GM23248 (cell line): ENCODE data around the gene THY1.

ENCODE experiments used
- EZH2 ChIP-seq: fragments of 200-600 bp; sonication (generic); IDR thresholded peaks from 2 replicates; pipeline ENCODE4 v1.6.1; 2018; ENCODE audit warnings: antibody characterized with exemption, mild to moderate bottlenecking; ENCODE audit not compliant: insufficient read depth, poor library complexity, severe bottlenecking
- EZH2phosphoT487 ChIP-seq: fragments of 200-600 bp; sonication (generic); IDR thresholded peaks from 2 replicates; pipeline ENCODE4 v1.6.1; 2018; ENCODE audit warnings: antibody characterized with exemption, moderate library complexity, mild to moderate bottlenecking, low read depth; ENCODE audit not compliant: insufficient read depth

DNA sequence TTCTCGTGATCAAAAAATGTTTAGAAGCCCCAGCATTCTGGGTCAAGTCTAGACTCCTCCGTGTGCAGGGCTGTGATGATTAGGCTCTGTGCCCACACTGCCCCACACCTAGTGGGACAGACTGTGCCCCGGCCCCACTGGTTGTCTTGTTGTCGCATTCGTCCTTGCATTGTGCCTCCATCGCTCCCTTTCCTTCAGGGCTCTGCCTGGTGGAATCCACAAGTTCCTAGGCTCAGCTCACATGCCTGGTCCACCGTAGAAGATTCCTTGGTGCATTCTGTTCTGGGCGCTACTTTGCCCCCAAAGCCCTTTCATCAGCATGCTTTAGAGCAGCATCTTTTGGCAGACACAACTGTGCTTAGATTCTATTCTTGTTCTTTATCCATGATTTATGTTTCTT lies 23.5 kb upstream of the THY1 start:
- TF ChIP-seq EZH2phosphoT487 (no peak), EZH2 (no peak)
